Stimulated activated CD4-positive, alpha-beta T cell treated with anti-CD3 and anti-CD28 coated beads, TNF-alpha, amount 100 ng/mL, for 48 hours (primary cell): ENCODE measurements around the gene MAGED4.
"Not testable (repeated sequence)": the region's sequence is repeated elsewhere in the genome, so short reads cannot be mapped to it uniquely, and the experiment has no call there.

Experiments used
- DNase-seq, 3 donors: peaks; one replicate each; pipeline ENCODE4 v3.0.0-alpha.2; 2020; ENCODE audit warnings: low read depth in 3 of 3

The MAGED4 gene

DNA sequence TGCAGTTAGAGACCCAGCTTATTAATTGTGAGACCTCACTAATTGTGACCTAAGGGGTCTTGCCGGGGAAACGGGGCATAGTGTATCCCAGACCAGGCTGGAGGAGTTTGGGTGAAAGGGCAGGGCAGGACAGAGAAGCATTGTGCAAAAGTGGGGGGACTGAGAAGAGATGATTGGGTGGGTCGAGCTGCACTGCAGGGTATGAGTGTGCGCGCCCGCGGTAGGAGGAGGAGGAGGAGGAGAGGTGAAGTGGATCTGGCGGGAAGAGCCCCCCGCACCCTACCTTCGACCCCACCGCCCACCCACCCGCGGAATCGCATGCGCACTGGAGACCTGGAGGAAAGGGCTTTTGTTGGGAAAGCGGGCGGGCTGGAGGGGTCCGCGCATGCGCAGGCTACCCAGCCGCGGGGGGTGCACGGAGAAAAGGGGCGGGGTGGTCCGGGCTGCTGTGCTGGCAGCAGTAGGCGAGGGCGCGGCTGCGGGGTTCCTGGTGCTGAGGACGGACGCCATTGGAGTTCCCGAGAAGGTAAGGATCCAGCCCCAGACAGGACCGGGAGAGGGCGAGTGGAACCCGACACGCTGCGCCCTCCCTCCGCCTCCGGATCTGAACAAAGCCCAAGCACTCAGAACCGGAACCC, at the start of gene MAGED4:
Gene MAGED4, plus strand, starts transcription at position 449 of the 638 bp plus-strand sequence. CDS start 1,035 bp downstream, outside the sequence.
- not testable (repeated sequence) for DNase-seq

DNA sequence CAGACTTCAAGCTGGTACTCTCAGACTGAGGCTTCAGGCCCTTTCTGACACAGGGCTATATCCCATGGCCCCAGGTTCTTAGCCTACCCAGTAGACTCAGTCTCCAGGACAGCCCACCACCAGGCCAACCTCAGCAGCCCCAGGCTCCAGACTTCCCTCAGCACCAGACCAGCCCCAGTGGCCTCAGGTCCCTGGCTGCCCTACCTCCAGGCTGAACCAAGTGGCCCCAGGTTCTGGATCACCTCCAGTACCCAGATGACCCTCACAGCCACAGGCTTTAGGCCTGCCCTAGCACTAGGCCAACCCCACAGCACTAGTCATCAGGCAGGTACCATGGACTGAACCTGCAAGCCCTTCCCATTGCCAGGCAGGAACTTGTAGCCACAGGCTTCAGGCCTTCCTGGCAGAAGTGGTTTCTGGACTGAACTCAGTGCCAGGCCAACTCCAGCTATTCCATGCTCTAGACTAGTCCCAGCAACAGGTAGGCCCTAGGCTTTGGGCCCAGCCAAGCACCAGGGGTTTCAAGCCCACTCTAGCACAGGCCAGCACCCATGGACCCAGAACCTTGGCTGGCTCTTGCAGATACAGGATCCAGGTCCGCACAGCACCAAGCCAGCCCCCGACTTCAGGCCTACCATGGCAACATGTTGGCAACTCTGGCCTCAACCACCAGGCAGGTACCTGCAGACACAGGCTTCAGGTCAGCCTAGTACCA, 45.7 kb upstream of the MAGED4 start:
- DNase-seq = no peak

DNA sequence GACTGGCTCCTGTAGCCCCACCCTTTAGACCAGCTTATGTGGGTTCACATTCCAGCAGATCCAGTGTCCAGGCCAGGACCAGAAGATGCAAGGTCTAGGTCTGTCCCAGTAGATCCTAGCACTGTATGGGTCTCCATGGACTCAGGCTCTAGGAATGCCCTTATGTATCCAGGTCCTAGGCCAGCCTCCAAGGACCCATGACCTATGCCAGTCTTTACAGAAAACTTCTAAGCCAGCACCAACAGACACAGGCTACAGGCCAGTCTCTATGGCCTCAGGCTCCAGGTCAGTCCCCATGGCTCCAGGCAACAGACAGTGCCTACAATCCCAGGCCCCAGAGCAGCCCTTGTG, 45.2 kb upstream of the MAGED4 start:
- DNase-seq = no peak

DNA sequence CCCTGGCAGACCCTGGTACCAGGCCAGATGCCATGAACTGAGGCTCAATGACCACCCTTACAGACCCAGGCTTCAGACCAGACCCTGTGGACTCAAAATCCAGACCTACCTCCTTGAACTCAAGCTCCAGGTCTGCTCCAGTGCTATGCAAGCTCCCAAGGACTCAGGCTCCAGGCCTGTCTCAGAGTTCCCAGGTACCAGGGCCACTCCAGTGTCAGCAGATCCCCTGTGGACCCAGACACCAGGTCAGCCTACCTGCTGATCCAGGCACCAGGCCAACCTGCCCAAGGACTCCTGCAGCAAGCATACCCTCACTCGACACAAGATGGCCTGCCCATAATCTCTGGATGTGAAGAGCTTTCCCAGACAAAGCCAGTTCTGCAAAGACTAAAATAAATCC, 44.7 kb upstream of the MAGED4 start:
- no peak for DNase-seq

DNA sequence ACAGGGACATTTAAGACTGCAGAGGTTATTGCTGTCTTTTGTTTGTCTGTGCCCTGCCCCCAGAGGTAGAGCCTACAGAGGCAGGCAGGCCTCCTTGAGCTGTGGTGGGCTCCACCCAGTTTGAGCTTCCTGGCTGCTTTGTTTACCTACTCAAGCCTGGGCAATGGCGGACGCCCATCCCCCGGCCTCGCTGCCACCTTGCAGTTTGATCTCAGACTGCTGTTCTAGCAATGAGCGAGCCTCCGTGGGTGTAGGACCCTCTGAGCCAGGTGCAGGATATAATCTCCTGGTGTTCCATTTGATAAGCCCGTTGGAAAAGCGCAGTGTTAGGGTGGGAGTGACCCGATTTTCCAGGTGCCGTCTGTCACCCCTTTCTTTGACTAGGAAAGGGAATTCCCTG, 34.0 kb upstream of the MAGED4 start:
- not testable (repeated sequence) for DNase-seq

- DNase-seq = not testable (repeated sequence)
Observed at GRCh38 chrX:52160140-52160539, 24.5 kb upstream of the MAGED4 start.

- no peak for DNase-seq
Observed at GRCh38 chrX:52166840-52167239, 17.8 kb upstream of the MAGED4 start.

GRCh38 chrX:52171055-52171454, 13.6 kb upstream of the MAGED4 start:
- not testable (repeated sequence) for DNase-seq

GRCh38 chrX:52185078-52185453, 378 bp downstream of the MAGED4 start:
- not testable (repeated sequence) for DNase-seq

DNA sequence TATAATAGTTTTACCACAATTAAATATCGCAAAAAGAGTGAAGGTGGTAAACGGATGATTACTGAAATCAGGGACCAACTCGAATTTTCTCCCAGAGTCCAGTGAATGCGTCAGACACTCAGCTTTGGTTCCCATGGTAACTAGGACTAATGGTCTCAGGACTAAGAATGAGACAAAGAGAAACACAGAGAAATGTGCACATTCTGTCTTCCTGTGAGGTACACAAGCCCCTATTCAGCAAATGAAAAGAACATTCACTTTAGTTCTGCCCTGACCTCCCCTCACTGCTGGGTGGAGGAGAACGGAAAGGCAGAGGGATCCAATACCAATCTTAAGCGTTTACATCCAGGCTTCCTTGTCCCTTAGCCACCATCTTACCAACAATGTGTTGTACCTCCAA, 26.7 kb downstream of the MAGED4 start:
- not testable (repeated sequence) for DNase-seq

GRCh38 chrX:52213276-52213675, 28.6 kb downstream of the MAGED4 start:
- no peak for DNase-seq

DNA sequence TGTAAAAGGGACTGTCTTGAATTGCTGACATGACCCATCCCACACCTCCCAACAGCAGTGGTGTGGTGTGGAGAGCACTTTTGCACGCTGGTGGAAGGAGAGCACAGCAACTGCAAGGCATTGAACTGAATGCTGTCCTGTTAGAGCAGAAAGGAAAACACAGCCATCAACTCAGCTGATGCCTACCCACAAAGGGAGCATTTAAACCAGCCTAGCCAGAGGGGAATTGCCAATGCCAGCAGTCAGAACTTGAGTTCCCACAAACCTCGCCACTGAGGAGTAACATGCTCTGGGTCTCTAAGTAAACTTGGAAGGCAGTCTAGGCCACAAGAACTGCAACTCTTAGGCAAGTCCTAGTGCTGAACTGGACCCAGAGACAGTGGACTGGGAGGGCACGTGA, 31.9 kb downstream of the MAGED4 start:
- DNase-seq = no peak

GRCh38 chrX:52217494-52218160, 32.9 kb downstream of the MAGED4 start:
- DNase-seq = no peak

GRCh38 chrX:52220936-52221335, 36.2 kb downstream of the MAGED4 start:
- no peak for DNase-seq
